GM19467 (cell line): Measurements from ENCODE around the gene SPATA20.
A peak's percentile ranks its signal among the peaks of the same experiment; 100 is the strongest.

Experiments
- ATAC-seq: cut with Tn5 transposase; IDR thresholded peaks from one replicate; pipeline ENCODE4 v1.9.1; 2021; ENCODE audit warnings: mild to moderate bottlenecking, moderate library complexity; ENCODE audit not compliant: unreplicated experiment

SPATA20 gene

GRCh38 chr17:50547035-50547735 lies at the start of gene SPATA20:
Gene SPATA20 (plus strand): TSS chr17:50547174. CDS start chr17:50547209, 35 bp downstream.
- peak; percentile 70 for ATAC-seq

GRCh38 chr17:50498021-50498874 lies 48.7 kb upstream of the SPATA20 start:
- no peak for ATAC-seq

- no peak for ATAC-seq
Observed at GRCh38 chr17:50499270-50499669, 47.7 kb upstream of the SPATA20 start.

GRCh38 chr17:50499721-50500120 lies 47.3 kb upstream of the SPATA20 start:
- ATAC-seq: no peak

- ATAC-seq: no peak
Observed at GRCh38 chr17:50501054-50501453, 45.9 kb upstream of the SPATA20 start.

- no peak for ATAC-seq
Observed at GRCh38 chr17:50502301-50502990, 44.5 kb upstream of the SPATA20 start.

GRCh38 chr17:50505591-50506130 lies 41.3 kb upstream of the SPATA20 start:
- no peak for ATAC-seq

- no peak for ATAC-seq
Observed at GRCh38 chr17:50506298-50506697, 40.7 kb upstream of the SPATA20 start.

GRCh38 chr17:50507871-50508572 lies 39.0 kb upstream of the SPATA20 start, which contains the start of gene MYCBPAP:
Gene MYCBPAP (plus strand): TSS chr17:50508439. CDS start chr17:50508675, 236 bp downstream.
- no peak for ATAC-seq

- no peak for ATAC-seq
Observed at GRCh38 chr17:50508573-50509460, 38.2 kb upstream of the SPATA20 start.

GRCh38 chr17:50511058-50511457 lies 35.9 kb upstream of the SPATA20 start:
- peak; percentile 60 for ATAC-seq

- ATAC-seq: no peak
Observed at GRCh38 chr17:50513495-50513894, 33.5 kb upstream of the SPATA20 start.

GRCh38 chr17:50514388-50514787 lies 32.6 kb upstream of the SPATA20 start:
- ATAC-seq: no peak

GRCh38 chr17:50514936-50515702 lies 31.9 kb upstream of the SPATA20 start:
- no peak for ATAC-seq

GRCh38 chr17:50517011-50517410 lies 30.0 kb upstream of the SPATA20 start:
- no peak for ATAC-seq

GRCh38 chr17:50517504-50518383 lies 29.2 kb upstream of the SPATA20 start:
- ATAC-seq: no peak

GRCh38 chr17:50518384-50519023 lies 28.5 kb upstream of the SPATA20 start:
- ATAC-seq: no peak
